Dermis microvascular lymphatic vessel endothelial cell (primary cell): ENCODE measurements around the gene COL4A4. TPM values are rescaled to one million over a fixed set of nuclear protein-coding genes. Genes with fewer than 3 reads are reported as not detected.

Experiments used
- DNase-seq, 2 donors: peaks; one replicate each; pipeline versions ENCODE4 v3.0.0 to v3.0.0-alpha.2; 2010; ENCODE audit warnings: low read depth in 2 of 2
- total RNA-seq: library from RNA; depleted of rRNA; stranded (reverse); fragments of >200 nt; gene quantifications from 2 replicates; pipeline ENCODE4 v1.2.1, GENCODE V29; 2014

The COL4A4 gene
- total RNA-seq, 1 donor from 2014 or later, result not detected

DNA sequence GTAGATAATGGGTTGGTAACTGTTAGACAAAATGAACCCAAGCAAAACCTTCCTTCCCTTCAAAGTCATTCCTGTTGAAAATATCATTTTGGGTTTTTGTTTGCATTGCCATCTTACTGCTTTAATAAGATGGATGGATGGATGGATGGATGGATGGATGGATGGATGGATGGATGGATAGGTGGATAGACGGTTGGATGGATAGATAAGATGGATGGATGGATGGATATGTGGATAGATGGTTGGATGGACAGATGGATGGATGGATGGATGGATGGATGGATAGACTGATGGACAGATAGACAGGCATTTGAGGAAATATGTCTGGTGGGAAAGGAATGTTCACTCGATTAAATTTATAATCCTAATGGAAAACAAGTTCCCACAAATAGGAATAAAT is 133.2 kb downstream of the COL4A4 start:
- DNase-seq, result no peak

DNA sequence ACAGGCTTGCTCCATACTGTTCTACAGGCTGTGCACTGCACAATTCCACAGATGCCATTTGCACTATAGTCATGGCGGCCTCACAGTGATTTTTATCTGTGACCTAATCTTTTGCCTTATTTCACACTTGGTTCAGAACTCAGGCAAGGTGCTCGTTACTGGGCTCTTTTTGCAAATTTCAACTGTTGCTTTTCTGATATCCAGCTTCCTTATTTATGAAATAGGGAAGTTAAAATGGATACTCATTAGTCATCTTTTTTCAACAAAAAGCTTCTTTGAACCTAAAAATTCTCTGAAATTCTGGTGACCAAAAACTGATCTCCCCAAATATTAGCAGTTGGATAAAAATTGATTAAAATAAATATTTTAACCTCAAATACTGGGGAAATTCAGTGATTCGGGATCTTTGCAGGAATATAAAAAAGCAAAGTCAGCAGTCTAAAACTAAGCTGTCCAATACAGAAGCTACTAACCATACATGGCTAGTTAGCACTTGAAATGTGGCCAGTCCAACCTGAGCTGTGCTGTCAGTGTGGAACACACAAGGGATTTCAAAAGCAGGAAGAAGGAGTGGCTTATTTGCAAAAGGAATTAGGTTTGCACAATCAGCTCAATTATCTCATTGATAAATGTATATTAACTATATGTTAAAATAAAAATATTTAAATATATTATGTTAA is 134.4 kb downstream of the COL4A4 start:
- no peak for DNase-seq

DNA sequence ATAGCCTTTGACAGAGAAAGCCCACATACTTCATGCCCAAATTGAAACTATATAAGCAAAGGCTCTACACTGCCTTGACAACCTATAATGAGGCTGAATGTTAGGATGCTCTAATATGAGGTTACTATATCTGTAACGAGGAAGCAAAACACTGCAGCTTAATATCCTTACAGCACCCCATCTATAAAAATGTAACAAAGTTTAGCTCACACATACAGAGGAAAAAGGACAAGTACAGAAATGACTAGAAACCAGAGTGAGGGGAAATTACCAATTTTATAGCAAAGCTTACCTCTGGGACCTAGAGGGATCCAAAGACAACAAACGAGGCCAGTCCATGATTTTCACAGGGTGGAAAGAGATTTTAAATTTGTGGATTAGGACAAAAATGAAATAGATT is 138.5 kb downstream of the COL4A4 start:
- DNase-seq, result no peak

DNA sequence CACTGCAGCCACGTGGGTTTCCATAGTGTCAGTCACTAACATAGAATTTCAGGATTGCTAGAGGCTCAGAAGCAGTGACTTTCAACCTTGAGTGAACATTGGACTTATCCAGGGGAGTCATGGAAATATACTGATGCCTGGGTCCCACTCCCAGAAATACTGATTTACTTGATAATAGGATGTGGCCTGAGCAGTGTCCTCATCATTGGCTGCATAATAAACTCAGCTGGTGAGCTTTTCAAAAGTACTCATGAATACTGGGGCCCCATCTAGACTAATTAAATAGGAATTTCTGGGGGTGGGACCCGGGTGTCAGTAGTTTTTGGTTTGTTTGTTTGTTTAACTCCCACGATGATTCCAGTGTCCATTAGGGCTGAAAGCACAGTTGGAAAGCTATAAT is 141.4 kb downstream of the COL4A4 start:
- no peak for DNase-seq

DNA sequence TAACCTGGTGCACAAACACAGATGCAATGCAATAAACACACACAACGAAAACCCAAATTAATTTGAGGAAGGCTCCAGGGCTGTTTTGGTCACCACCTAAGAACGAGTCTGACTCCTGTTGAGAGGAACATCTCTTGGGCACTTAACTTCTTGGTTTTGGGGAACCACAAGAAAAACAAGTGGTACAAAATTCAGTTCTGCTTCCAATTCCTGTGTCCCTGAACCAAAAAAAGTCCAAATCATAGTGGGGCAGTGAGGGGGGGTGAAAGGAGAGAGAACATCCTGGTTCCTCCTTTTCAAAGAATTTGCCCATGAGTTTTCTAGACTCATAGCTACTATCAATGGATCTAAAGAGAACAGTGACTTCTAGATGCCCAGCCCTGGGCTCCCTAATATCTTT is 143.6 kb downstream of the COL4A4 start:
- DNase-seq, result no peak

DNA sequence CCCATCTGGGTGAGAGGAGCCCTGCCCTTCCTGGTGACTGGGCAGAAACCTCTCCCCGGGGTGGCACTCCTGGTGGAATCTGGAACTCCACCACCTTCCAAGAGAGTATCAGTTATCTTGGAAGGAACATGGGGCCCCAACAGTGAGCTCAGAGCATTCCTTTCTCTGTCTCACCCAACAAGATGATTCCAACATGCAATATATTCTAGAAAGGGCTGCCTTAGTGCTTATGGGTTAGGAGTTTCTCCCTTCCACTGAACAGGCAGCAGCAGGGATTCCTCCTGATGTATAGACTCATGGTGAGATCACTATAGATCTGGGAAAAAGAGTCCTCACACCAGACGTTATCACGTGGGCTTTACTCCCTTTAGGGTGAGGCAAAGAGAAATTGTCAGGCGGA is 147.1 kb downstream of the COL4A4 start:
- DNase-seq, result no peak

DNA sequence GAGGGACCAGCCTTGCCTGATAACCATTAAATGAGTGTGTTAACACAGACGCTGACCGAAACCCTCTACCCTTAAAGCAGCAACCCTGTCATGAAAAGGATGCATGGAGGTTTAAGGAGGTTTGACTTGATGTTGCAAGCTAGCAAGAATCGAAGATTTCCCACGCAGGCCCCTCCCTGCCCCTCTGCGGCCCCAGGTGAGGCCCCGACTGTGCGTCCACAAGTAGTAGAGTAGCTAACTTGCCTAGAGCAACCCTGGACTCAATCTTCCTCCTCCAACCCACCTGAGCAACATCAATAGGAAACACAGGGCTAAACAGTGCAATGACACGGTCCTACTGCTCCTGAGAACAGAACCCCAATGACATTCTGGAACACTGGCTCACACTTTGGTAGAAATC is 150.1 kb downstream of the COL4A4 start:
- no peak for DNase-seq

DNA sequence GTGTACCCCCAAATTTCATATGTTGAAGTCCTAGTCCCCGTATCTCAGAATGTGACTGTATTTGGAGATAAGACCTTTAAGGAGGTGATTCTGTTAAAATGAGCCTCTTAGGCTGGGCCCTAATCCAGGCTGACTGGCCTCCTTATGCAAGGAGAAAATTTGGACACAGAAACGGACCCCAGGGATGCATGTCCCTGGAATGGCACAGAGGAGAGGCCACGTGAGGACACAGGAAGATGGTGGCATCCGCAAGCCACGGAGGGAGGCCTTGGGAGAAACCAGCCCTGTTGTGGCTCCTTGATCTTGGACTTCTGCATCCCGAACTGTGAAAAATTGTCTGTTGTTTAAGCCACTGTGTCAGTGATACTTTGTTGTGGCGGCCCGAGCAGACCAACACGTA is 150.7 kb downstream of the COL4A4 start:
- DNase-seq, result no peak

DNA sequence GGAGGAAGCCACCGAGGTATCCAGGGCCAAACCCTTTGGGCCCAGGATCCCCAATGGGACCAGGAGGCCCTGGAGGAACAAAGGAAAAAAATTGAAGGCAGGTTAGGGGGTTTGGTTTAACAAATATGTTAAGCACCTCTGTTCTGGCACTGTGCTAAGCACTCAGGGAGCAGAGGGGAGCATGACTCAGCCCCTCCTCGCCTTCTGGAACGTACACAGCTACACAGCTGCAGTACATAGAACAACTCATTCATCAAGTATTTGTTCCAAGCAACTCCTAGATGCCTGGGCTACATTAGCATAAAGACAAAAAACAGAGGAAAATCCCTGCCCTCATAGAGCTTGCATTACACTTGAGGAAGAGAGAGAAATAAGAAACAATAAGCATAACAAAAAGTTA is 153.6 kb downstream of the COL4A4 start:
- DNase-seq, result no peak

DNA sequence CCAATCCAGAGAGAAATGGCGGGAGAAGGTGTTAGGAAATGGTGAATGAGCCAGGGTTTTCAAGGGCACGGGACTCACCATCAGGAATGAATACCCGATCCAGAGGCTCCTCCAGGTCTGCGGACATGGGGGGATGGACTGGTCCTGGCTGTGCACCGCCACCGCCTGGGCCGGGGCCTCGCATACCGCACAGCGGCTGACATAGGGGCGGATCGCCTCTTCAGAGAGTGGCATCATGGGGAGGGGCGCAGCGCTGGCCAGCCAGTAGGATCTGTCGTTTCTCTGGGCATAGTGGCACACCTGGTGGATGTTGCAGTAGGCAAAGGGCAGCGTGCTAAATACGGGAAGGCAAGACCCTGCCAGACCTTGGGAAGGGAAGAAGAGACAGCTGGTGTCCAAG is 156.1 kb downstream of the COL4A4 start:
- DNase-seq, result no peak

DNA sequence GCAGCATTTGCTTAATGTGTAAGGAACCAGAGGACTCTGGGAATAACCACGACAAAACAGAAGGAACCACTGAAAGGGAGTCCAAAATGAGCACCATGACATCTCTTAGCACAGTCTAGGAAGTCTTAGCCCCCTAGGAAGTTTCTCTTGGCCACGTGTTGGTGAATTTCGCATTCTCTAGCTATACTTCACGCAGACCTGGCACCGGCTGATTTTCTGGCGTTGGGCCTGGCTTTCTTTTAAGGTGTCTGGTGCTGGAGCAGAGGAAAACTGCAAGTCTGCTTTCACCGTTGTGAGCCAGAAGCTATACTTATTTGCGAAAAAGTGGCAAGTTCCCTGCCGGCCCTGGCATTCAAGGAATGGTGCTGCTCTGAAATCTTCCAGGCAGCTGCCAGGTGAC is 156.9 kb downstream of the COL4A4 start:
- no peak for DNase-seq

DNA sequence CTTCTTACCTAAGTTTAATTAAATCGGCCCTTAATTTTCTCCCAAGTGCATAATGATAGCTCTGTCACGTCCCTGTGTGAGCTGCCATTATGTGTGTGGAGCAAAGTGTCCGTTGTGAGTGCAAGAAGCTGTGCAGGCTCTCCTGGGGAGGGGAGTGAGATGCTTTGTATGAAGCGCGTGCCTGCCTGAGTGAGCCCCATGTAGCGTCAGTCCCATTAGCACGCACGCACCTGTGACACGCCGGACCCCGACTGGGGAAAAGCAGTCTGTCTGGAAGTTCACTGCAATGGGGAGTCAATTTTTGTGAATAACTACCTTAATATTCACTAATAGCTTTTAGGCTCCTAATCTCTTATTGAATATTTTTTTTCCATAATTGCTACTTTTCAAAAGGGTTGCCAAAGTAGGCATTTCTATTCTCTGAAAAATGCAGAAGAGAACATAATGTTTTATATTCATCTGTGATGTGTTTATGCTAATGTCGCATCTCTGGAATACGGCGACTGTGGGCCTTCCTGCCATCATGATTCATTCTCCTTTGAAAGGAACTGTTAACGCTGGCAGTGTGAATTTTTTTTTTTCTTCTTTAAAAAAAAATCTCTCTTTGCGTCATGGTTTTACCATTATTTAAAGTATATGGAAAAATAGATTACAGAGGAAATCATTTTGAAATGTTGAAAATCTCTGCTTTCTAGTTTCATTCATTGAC is 157.7 kb downstream of the COL4A4 start:
- no peak for DNase-seq

DNA sequence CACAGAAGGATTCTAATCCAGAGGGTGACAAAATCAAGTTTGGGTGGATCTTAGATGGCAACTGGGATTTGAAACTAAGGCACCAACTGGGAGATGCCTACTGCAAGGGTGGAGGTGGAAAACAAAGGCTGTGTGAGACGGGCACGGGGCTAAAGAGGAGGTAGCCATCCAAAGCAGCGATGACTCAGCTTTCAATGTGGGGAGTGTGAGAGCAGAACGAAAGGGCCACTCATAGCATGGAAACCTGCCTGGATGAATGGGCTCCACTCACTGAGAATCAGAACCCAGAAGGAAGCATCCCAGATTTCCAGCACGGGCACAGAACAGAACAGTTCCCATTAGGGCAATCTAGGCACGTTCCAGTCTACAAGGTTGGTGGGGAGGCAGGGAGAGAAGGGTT is 159.5 kb downstream of the COL4A4 start:
- no peak for DNase-seq

DNA sequence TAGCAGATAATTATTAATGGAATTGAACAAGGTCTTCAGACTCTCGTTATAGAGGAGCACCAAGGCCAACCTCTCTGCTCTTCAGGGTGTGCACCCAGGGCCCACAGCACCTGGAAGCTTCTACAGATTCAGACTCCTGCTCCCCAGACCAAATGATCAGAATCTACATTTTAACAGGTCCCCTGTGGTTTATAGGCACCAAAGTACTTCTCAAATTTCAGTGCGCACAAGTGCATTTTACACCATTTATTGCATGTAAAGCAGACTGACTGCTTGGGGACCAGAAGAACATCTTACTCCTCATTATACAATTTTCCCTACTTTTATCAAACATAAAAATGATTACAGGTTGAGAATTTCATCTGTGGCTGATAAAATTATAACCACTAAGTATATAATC is 163.9 kb downstream of the COL4A4 start:
- DNase-seq, result no peak

DNA sequence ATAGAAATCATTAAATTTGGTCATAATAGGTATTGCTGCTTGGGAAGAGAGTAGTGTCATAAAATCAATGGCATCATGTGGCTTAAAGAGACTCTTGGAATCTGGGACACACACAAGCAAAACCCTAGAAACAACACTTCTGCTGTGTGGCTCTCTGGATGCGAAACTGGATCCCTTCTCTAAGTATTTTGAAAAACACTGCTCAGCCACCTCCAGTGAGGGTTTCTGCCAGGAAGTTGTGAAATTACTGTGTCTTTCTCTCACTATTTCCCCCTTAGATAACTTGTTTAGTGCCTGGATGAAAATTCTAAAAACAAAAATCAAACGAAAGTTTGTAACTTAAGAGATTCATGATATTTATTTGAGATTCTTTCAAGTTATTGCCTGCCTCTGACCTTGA is 164.3 kb downstream of the COL4A4 start:
- no peak for DNase-seq

DNA sequence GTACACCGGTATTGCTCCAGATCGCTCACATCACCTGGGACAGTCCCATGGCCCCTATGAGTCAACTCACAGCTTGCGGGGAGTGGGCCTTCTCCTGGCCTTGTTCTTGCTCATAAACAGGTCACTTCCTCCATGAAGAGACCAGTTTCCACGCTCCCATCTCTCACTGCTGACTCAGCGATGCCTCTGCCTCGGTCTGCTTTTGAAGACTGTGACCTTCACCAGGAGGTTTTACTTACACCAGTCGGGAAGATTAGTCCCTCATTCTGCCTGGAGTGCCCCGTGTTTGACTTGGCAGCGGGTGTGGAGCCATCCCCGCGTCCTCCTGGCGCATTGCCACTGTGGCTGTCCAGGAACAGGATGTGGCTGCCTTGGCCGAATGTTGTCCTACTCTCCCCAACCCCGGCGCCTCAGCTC is 168.4 kb downstream of the COL4A4 start:
- peak; percentile 24 to 80 for DNase-seq

DNA sequence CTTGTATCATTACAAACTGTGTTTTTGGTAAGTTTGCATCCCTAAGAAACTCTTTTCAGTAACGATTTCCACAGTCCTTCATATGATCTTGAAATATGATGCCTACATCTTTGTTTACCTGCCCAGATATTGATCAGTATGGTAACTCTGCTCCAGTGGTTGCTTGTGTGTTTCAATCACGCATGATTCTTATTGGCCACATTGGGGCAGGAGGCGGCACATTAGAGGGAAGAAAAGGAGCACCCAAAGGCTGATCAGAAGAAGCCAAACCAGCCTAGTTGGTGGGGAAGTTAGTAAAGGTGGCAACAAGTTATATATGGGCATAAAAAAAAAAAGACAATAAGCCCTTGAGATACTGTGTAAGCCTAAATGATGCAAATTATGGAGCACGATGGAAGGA is 169.2 kb downstream of the COL4A4 start:
- DNase-seq, result peak in 1 of 2 donors; percentile 14

DNA sequence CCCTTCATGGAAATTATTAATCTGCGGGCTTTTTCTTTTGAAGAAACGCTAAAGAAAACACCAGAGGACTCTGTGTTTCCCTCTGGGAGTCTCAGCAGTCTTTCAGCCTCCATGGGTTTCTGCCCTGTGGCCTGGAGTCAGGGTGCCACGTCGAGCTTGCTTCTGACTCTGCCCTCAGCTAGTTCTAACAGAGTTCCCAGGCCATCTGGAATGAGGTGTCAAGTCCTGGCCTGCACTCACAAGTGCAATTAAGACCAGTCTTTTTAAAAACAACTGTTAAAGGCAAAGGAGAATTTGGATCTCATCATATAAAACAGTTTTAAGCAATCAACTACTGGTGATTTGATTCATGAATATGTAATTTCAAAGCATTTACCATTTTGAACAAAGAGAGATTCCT is 170.8 kb downstream of the COL4A4 start:
- DNase-seq, result no peak

DNA sequence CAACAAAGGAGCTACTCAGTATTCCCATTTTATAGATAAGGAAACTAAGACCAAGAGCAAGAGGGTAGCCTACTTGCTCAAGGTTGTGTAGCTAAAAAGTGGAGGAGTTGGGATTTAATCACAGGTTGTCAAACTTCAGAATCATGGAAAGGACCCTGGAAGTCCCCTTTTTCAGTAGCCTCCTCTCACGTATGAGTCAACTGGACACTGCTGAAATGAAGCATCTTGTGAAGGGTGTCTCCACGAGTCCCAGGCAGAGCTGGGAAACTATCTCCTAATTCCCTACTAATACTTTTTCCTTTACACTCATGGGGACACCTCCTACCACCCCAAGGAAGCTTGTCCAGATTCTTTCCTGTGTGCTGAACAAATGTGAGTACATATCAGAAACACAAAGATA is 172.3 kb downstream of the COL4A4 start:
- no peak for DNase-seq

DNA sequence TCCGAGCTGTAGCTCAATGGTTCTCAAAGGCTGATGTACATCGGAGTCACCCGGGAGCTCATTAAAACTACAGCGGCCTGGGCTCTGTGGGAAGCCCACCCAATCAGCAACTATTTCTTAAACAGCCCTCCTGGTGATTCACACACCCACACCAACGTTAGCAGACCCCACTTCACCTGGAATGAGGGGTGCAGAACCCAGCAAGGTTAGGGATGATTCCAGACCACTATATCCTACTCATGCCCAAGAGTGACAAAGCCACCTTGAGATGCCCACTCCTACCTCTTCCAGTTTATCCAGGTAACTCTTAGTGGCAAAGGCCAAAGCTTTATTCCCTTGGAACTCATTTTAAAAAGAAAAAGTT is 178.4 kb downstream of the COL4A4 start:
- DNase-seq, result no peak

DNA sequence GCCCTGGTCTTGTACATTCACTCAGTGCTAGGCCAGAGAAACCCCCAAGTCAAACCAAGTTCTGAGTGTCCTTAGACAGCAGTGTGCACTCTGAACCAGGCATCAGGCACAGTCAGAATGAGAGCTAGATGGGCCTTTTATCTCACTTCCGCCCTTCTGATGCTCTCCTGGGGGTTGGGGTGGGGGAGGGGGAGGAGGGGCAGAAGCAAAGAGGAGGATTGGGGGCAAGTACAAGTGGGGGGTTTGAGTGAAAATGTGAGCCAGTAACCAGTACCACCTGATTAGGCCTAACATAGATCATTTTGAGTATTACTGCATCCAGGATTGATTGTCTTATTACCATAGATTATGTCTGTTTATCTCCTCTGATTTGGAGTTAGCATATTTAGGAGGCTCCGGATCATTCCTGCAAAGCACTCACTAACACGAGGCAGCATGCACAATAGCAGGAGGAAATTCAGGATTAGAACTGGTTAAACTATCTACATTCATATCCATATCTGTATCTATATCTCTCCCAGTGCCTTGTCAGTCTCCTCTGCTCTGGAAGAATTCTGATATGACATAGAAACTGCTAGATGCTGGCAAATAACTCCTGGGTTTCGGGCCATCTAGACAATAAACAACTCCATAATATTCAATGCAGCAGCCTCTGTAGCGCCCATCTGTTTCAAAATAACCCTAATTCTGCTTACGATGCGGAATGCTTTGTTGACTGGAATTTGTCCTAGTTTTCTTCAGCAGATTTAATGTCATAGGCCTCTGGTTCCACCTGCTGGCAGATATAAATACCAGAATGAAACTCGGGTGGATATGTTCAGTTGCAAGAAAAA is 179.0 kb downstream of the COL4A4 start:
- peak; percentile 67 to 76 for DNase-seq

DNA sequence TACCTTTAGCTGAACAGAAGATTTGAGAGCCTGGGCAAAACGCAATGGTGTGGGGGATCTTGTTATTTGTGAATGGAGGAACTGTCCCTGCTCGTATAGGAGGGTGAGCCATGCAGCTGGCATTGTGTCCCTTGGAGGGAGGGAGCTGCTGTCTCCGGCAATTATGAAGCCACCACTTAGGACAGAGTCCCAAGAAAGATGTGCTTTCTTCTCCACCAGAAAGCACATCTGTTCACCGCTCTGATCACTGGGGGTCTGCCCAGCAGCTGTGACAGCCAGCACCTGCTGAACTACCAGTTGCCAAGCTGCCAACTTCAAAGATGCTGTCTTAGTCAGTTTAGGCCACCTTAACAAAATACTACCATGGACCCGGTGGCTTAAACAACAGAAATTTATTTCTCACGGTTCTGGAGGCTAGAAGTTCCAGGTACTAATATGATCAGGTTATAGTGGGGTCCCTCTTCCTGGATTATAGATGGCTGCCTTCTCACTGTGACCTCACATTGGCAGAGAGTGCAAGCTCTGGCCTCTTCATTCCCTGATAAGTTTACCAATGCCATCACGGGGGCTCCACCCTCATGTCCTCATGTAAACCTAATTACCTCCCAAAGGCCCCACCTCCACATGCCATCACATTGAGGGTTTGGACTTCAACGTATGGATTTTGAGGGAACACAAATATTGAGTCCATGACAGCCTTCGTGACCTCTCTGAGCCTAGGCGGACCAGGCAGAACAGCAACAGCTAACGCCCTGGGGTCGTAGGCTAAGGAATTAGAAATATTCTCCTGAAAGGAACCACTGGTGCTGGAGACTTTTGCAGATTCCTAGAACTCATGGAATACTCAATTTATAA is 179.9 kb downstream of the COL4A4 start:
- no peak for DNase-seq
